Stimulated activated CD4-positive, alpha-beta T cell treated with anti-CD3 and anti-CD28 coated beads, Interleukin-4, amount 100 ng/mL, for 24 hours (primary cell): Measurements from ENCODE around the gene RABGGTA.
"Not testable (repeated sequence)": the region's sequence is repeated elsewhere in the genome, so short reads cannot be mapped to it uniquely, and the experiment has no call there.

Source experiments
- DNase-seq: peaks from one replicate; pipeline ENCODE4 v3.0.0-alpha.2; 2020

Gene RABGGTA

DNA sequence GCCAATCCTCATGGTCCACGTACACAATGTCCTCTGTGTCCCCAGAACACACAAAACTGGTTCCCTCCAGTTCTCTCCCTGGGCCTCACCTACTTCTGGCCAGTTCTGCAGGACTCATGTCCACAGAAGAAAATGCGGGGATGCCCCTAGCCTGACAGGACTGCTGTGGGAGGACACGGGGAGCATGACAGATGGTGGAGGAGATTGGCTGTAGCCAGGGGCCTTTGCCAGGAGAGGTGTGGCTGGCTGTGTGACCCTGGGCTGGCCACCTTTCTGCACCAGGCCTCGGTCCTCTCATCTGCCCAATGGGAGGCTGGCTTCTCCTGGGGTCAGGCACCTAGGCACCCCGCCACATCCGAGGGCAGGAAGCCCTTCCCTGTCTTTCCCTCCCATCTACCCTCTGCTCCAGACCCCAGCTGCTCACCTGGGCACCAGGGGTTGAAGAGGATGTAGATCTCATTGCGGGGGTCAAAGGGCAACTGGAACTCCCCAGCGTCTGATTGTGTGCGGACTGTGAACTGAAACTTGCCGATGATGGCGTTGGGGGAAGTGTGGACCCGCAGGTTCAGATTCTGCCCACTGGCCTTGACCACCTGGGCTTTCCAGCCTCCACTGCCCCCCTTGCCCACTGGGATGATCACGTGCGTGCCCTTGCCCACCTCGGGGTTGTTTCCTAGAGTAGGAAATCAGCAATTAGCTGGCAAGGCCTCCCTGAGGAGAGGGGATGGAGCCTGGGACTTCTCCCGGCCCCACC lies 11.2 kb downstream of the RABGGTA start:
- no peak for DNase-seq

DNA sequence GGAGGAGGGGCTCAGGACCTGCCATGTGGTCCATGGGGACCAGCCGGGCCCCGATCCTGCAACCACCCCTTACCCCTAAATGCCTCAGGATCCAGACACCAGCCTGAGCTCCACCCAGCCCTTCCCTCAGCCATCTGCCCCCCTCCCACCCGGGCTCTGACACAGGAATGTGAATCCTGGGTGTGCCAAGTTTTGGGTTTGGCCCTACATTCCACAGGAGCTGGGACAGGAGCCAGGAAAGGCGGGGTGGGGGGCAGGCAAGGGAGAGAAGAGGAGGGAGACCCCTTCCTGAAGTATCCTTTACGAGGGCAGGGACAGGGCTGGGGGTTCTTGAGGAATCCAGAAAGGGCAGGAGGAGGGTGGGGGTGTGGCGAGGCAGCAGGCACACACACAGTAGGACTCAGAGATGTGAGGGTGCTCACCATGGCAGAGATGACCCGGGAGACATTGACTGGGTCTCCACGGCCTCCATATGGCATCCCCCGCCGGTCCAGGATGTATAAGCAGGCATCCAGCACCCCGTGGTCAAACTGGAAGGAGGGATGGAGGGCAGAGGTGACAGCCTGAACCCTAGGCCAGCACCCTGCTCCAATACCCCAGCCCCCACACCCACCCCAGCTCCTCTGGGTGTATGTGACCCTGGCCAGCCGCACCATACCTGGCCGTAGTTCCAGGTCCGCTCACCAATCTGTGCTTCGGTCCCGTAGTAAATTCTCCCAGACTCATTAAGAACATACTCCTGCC lies 11.9 kb downstream of the RABGGTA start:
- DNase-seq = no peak

DNA sequence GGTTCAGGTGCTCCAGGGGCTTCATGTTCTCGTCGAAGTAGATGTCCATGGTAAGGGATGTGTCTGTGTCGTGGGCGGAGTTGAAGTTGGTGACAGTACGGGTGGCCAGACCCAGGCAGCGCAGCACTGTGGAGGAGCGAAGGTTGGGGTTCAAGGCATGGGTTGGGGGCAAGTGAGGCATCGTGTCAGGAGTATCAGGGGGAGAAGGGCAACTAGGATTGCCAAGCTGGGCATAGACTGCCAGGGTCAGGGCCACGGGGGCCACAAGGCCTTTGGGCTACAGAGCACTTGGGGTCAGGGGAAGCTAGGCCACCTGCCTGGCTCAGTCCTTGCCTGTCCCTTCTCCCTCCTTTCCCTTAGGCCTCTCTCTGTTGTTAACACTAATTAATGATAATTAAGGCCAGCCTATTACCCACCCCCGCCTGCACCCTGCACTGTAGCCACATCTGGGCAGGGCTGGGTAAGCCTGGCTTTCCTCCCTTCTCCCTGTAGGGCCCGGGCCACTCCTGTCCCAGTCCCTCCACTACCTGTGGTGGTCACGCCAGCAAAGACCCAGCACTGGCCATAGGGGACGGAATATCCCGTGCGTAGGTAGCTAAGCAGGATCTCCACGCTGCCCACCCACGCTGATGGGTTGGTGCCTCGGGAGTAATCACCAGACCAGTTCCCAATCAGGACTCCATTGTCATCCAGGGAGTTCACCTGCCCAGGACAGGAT lies 12.7 kb downstream of the RABGGTA start:
- DNase-seq = no peak

DNA sequence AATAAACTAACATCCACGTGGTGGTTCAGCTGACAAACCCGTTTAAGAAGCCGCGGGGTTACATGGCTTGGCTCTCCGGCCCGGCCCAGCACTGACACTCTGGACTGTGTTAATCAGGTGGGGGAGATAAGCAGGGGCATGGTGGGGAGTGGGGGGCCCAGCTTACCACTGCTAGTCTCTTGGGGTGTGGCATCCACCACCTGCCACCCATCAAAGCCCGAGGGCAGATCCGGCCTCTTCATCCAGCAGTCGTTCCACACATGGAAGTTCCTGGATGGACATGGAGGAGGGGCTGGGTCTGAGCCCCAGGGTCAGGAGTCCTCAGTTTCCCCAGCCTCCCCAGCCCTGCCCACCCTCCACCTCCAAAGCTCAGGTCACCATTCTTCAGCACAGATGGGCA lies 13.3 kb downstream of the RABGGTA start:
- DNase-seq = no peak

DNA sequence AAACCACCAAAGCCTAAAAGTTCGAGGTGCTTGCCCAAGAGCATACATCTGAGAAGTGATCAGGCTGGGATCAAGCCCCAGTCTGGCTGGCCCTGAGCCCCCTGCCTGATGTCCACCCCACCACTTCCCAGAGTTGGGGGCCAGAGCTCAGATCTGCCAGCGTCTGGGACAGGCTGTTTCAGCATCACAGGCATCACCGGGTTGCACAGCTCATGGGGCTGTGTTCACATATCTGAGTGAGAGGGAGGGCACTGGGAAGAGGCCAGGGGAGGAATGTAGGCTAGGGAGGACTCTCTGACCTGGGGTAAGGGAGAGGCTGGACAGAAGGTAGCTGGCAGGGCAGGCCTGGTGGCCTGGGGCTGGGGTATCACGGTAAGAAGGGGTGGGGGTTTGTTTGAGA lies 14.4 kb downstream of the RABGGTA start:
- DNase-seq = no peak

DNA sequence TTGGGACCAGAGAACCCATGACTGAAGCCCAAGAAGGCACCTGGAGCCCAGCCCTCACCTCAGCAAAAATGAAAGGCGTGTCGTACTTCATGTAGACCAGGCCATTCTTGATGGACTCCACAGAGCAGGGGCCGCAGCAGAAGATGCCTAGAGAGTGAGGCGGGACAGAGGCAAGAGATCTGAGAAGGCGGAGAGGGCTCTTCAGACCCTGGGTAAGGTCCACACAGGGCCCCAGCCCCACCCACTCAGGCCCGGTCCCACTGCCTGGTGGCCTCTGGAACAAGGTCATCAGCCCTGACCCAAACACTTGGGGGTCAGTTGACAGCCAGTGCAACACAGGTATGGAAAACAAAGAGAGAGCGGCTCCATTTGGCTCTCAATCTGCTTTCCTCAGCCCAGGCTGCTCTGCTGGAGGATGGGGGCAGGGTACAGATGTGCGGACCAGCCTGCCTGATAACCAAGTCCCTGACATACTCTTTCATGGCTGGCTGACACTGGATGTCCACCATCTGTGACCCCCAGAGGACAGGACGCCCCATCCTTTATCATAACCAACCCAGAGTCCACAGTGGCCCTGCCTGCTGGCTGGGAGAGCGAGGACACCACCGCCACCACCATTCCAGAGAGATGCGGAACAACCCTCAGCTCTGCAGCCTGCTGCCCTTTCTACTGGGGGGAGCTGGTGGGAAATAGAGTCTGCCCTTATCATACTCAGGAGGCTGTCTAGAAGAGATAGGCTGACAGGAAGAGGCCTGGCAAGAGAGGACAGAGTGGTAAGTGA lies 15.3 kb downstream of the RABGGTA start:
- no peak for DNase-seq

DNA sequence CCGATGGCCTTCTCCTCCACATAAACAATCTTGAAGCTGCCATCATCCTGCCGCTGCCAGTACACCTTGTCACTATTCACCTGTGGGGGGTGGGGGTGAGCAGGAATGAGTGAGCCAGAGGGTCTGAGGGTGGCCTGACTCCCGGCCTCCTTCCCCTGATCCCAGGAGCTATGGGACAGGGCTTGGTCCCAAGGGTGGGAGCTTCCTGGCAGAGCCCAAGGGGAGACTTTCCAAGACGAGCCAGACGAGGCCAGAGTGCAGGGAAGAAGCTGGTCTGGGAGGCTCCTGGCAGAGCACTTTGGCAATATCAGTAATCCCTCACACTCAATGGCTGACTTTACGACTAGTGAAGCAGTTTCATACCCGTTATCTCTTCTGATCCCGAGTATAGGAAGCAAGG lies 16.0 kb downstream of the RABGGTA start:
- no peak for DNase-seq

DNA sequence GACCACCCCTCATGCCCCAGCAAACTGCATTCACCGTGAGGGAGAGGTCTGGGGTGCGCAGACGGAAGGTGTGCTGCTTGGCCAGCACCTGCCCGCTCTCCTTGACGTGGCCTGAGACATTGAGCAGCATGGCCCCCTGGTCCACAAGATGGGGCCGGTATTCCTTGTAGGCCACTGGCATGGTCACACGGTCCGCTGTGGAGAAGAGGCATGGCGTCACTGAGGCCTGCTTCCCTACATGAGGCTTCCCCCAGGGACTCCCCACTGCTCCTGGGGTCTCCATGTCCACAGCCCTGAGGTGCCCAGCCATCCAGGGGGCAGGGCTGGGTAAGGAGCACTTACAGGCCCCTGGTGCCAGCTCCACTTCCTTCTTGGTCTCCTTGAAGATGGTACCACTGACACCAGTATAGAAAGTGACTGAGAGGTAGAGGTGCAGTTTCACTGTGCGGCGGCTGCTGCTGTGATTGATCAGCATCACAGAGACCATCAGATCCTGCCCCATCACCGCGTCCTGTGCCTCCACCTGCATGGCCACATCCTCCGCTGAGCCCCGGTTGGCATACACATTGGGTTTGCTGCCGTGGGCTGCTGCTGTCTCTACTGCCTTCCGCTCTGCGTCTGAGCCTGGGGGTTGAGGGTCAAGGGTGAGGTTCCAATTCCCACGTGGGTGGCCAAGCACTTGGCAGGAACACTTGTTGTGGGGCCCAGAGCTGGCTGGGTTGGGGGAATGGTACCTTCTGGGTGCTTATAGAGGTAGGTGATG lies 16.6 kb downstream of the RABGGTA start:
- no peak for DNase-seq

DNA sequence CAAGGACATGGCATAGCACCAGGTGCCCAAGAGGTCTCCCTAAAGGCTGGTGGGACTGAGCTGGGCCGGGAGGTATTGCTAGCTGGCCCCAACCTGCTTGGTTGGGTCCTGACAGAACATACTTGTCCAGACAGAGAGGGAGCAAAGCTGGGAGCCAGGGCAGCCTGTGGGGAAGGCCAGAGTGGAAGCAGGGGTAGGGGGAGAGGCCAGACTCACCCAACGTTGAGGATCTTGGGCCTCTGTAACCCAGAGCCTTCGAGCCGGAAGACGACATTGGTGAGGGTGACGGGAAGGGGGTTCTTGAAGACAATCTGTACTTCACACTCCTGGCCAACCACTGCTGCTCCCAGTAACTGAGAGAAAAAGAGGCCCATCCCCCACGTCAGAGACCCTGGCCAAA lies 17.5 kb downstream of the RABGGTA start:
- DNase-seq = no peak

DNA sequence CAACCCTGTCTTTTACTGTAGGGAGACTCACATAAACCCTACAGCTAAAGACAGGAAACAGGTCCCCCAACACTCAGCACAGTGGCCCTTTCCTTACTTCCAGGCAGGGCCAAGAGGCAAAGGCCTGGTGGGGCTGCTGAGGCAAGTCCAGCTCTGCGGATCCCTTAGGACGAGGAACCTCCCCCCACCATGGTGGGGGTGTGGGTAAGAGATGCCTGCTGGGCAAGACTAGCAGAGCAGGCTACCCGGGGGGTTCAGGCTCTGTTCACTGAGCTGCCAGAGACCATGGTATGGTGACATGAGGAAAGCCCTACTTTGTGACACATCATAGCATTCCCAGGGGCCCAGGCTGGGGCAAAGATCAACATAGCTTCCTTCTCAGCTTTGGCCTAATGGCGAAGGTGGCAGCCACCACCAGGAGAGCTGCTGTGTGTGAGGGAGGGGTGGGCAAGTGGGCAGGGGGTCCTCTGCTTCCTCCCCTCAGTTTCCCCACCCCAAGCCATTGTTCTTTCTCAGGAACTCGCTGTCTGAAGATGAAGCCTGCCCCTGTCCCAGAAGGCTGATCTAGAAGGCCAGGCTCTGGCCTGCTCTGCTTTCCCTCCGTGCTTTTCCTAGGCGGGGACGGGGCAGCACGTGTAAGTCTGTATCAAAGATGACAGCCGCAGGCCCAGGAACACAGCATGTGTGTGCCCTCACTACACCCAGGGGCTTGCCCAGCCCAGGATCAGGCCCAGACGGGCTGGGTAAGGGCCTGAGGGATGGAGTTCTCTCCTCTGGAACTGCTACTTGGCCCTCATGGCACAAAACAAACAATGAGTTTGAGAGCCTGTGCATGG lies 18.9 kb downstream of the RABGGTA start:
- DNase-seq = no peak

DNA sequence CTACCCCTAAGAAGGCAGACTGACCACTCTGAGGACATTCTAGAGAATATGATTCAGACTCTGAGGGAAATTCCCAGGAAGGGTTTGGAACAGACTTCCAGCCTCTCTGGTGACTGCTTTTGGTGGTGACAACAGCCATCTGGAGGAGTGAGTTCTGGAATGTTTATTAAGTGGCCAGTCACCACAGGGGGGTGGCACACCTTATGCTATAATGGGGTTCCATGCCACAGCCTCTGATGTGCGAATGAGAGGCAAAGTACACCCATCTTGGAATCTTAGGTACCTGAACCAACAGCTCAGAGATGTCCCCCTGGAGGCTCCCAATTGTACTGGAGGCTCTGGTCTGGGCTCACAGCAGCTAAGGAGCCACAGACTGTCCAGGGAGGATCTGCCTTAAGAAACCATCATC lies 19.5 kb downstream of the RABGGTA start:
- DNase-seq = no peak

DNA sequence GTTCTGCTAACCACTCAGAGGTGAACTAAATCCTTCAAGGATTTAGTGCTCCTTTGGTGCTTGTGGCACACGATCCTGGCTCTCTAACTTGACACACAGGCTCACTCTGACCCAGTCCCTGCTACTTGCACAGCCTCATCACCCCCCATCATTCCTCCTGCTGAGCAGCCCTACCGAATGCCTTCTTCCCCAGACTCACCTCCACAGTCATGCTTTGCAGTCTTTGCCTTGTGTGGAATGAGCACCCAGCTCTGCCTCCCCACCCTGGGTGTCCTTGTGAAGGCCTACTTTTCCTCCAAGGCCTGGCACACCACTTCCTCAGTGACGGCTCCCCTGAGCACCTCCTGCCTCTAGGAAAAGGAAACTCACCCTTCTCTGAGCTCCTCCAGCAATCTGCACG lies 21.0 kb downstream of the RABGGTA start:
- DNase-seq = no peak

DNA sequence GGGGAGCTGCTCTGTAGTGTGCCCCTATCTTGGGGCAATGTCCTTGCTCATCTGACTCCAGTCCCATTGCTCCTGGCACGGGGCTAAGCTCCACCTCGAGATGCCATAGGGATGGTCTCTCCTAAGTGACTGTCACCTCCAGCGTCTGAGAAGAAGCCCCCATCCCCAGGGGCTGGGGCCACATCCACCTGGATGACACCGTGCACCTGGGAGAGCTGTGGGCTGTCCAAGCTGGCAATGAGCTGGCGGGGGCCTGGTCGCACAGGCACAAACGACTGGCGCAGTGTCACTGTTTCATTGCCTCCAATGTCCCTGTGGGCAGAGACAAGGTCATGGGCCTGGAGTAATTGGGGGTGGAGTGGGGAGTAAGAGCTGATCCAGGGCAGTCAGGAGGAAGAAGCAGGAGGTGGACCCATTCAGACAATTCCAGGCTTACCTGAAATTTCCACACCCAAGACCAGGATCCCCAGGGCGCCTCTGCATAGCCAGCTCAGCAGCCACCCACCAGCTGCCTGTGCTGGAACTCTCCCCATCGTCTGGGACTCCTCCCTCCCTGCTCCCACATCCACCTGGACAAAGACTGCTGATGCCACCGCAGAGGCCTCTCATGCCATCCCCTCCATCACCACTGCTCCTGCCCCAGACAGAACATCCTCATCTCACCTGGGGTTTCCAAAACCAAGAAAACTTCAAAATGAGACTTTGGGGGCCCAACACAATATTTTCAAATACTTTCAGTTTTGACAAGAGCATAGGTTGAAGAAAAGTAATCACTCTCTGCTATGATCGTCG lies 22.0 kb downstream of the RABGGTA start:
- DNase-seq = no peak

DNA sequence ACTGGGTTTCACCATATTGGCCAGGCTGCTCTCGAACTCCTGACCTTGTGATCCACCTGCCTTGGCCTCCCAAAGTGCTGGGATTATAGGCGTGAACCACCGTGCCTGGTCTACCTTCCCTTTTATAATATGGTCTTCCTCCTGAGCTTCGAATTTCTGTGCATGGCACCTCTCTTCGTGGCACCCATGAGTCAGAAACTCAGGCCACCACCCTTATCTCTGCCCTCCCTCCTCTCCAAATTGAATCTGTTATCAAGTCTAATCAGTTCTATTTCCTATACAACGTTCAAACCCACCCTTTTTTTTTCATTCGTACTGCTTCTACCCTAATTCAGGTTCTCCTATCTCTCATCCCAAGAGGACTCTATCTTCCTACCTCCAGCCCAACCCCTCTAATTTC lies 24.0 kb downstream of the RABGGTA start:
- DNase-seq = no peak

DNA sequence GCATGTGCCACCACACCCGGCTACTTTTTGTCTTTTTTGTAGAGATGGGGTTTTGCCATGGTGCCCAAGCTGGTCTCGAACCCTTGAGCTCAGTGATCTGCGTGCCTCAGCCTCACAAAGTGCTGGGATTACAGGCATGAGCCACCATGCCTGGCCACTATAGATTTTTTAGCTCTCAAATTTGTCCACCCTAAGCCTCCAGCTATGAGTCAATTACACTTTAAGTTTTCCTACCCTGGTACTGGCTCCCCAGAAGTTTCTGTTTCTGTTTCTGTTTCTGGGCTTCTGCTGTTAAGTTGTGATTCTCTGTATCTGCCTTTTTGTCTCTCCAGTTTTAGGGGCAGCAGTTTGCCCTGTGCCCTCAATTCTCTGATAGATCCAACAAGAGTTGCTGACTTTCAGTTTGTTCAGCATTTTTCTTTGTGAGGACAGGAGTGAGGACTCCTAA lies 24.6 kb downstream of the RABGGTA start:
- peak; percentile 37 for DNase-seq

DNA sequence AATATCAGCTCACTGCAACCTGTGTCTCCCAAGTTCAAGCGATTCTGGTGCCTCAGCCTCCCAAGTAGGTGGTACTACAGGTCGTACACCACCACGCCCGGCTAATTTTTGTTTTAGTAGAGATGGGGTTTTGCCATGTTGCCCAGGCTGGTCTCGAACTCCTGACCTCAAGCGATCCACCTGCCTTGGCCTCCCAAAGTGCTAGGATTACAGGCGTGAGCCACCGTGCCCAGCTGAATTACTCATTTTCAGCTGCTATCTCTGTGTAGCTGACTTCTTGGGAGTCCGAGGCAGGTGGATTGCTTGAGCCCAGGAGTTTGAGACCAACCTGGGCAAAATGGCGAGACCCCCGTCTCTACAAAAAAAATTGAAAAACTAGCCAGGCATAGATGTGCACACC lies 26.0 kb downstream of the RABGGTA start:
- DNase-seq = not testable (repeated sequence)

DNA sequence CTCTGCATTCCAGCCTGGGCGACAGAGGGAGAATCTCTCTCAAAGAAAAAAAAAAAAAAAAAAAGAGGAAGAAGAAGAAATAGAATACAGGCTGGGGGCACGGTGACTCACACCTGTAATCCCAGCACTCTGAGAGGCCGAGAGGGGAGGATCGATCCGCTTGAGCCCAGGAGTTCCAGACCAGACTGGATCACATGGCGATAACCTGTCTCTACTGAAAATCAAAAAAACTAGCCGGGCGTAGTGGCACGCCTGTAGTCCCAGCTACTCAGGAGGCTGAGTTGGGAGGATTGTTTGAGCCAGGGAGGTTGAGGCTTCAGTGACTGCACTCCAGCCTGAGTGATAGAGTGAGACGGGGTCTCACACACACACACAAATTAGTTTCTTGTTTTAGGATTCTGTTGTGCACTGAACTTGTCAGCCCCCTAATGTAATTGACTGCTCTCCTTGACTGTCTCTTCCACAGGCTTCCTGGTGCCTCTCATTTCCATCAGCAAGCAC lies 28.0 kb downstream of the RABGGTA start:
- DNase-seq = no peak

DNA sequence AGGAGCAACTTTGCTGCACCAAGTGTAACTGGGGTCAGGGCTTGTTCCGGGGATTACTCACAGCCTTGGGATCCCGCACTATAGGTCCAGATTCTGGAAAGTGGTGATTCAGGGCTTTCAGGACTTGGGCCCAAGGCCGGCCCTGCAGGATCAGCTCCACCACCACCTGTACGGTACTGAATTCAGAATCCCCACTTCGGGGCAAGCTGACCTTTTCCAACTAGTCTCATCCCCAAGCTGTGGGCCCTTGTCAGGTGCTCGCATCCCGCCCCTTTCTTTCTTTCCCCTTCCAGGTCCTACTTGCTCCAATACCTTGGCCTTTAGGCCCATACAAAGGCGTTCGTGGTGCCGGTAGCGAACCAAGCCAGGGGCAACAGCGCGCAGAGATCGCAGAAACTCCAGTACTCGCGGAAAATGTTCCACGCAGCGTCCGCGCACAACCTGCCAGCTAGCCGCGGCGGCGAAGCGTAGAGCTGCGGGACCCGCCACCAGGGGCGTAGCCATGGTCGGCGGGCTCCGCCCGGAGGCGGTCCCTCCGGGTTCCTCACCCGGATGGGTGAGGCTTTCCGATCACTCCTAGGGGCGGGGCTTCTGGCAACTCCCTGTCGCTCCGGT lies 29.5 kb downstream of the RABGGTA start:
- peak; percentile 94 for DNase-seq

DNA sequence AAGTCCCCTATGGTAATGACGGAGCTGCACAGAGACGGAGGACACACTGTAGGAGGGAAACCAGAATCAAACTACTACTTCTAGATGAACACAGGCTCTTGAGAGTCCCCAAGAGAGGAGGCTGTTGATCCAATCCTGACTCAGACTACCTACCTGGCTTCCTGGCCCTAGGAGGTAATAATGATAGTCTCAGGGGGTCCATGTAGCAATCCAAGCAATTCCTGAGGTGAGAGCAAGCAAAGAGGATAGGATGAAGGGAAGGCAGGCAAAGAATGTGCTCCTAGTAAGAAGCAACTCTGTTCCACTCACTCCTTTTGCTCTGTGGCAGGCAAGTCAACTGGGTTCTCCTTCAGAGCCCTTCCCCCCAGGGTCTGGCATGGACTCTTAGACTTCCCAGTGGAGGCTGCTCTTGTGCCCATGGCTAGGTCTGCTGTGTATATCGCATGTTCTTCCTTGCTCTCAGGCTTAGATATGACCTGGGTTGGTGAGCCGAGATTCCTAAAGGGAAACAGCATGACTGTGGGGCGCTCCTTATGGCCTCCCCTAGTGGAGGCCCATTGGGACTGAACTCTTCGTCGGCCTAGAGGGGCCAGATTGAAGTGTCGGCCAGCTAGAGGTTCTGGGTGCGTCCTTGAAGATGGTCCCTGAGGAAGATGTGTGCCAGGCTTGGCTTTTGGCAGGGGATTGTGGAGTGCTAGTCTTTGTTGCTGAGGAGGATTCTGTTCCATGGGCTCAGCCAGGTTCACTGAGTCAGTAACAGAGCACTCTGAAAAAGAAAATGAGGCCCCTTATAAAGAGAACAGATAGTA lies 31.1 kb downstream of the RABGGTA start:
- DNase-seq = no peak
